HG03039 (cell line): ENCODE results near the gene ITPKB.
"Not testable (repeated sequence)": the region's sequence is repeated elsewhere in the genome, so short reads cannot be mapped to it uniquely, and the experiment has no call there.

Experiments used
- ATAC-seq: cut with Tn5 transposase; IDR thresholded peaks from one replicate; pipeline ENCODE4 v1.9.1; 2021; ENCODE audit warnings: mild to moderate bottlenecking, moderate library complexity; ENCODE audit not compliant: unreplicated experiment

ITPKB gene

DNA sequence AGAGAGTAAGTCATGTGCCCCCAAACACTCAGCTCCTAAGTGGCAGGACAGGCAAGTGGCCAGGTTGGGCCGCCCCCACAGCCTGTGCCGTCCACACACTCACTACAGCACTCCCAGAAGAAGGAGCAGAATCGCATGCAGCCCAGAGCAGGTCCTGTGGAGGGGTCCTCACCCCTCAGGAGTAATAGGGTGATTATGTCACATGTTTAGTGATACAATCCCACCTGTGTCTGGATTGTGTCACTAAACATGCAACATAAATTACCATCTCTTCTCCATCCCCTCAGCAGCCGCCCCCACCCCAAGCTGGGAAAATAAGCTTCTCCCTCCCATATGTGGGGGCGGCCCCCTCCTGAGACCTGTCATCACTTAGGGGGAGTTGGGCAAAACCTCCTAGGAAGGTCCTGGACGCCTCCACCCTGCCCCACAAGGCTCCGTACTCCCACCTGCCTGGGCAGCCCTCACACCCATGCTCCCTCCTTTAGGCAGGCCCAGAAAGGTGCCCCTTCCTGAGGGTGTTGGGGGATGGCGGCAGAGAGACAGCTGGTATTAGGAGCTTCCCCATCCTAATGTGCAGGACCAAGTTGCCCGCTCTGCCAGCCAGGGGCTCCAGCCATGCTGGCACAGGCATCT lies 133.6 kb downstream of the ITPKB start:
- ATAC-seq = no peak

GRCh38 chr1:226604560-226605317 lies 134.3 kb downstream of the ITPKB start:
- ATAC-seq = no peak

- no peak for ATAC-seq
Observed at GRCh38 chr1:226603858-226604559, 135.1 kb downstream of the ITPKB start.

GRCh38 chr1:226603022-226603857 lies 135.8 kb downstream of the ITPKB start:
- ATAC-seq = no peak

DNA sequence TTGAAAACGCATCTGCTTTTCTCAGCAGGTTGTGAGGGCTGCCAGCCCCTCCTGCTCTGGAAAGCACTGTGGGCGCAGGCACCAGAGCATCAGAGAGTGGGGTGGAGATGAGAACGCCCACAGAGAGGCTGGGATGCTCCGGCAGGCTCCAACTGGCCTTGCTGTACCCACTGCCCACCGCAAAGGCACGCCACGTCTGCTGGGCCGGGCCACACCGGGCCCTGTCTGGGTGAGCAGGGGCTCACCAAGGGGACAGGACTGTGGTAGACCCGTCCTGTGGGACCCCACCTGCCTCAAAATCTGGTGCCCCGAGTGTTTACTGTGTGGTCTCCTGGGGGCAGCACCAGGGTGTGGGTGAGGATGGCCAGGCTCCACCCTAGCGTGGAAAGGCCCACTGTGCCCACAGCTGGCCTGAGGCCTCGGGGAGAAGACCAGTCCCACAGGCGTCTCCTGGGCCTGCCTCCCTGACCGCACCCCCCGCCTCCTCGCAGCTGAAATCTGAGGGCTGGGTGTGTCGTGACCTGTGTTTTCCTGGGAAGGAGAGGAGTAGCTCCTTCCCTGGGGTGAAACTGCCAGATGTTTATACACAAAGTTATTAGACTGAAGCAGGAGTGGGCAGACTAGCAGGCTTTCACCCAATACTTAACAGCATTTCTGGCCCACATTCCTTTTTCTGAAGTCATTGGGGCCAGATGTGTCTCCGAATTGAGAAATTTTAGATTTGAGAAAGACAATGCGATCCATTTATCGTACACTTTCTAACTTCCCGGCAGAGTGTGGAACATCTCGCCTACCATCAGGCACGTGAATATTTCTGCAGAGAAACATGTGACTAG lies 136.7 kb downstream of the ITPKB start:
- no peak for ATAC-seq

- no peak for ATAC-seq
Observed at GRCh38 chr1:226601456-226601855, 137.6 kb downstream of the ITPKB start.

- ATAC-seq = no peak
Observed at GRCh38 chr1:226600254-226600653, 138.8 kb downstream of the ITPKB start.

DNA sequence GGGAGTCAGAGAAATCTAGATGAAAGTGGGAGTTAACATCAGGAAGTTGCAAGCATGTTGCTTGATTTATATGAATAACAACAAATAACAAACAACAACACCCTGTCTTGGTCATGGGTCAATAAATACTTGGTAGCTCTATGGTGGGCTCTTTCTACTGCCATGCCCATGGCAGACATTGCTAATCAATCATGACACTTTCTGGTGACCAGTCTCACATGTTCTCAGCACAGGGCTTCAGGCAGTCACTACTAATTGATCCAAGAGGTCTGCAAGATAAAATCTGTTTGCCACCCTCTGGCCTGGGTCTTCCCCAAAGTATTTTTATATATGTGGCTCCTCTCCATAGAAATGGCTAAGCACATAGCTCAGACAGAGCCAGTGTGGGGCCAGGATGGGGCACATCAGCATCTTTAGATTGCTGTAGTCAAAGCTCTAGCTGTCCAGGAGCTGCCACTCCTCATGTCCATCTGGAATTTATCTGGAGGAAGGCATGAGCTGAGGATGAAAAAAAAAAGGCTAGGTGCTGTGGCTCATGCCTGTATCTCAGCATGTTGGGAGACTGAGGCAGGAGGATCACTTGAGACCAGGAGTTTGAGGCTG lies 139.3 kb downstream of the ITPKB start:
- no peak for ATAC-seq

- not testable (repeated sequence) for ATAC-seq
Observed at GRCh38 chr1:226598955-226599354, 140.1 kb downstream of the ITPKB start.

GRCh38 chr1:226598455-226598849 lies 140.6 kb downstream of the ITPKB start:
- no peak for ATAC-seq

GRCh38 chr1:226597616-226598454 lies 141.2 kb downstream of the ITPKB start:
- ATAC-seq = no peak

DNA sequence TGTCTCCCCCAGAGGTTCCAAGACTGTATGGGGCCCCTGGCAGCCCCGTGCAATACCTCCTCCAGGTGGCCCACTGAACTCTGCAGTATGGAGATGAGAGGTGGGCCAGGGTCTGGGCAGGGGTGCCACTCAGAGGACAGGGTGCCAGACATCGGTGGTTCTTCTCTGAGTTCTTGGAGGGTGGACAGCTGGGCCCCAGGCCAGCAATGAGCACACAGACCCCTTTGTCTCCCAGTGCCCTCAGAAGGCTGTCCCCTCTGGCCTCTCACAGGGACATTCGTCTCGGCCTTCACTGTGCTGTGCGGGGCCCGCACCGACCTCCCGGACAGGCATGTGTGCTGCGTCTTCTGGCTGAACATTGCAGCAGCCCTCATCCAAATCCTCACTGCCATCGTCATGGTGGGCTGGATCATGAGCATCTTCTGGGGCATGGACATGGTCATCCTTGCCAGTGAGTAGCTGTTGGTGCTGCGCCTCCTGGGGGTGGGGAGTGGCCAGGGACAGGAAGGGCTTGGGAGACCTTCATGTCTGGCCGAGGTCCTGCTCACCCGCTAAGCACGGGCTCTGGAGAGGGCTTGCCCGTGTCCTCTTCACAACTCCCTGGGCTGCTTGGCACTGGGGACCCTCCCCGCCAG lies 142.4 kb downstream of the ITPKB start:
- no peak for ATAC-seq

- no peak for ATAC-seq
Observed at GRCh38 chr1:226593541-226593940, 145.5 kb downstream of the ITPKB start.

DNA sequence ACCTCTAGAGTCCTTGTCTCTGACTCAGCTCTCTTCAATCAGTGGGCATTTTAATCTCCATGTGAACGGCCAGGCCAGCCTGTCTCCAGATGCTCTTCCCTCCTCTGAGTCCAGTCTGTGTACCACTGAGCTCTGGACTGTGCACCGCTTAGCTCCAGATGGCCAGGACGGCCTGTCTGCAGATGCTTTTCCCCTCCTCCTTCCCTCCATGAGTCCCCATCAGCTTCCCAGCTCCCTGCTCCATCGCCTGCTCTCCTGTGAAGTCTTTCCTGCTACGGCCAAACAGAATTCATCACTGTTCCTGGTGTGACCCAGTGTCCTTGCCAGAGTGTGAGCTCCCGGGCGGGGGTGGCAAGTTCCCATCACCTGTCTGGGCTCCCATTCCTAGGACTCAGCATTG lies 148.5 kb downstream of the ITPKB start:
- ATAC-seq = no peak

DNA sequence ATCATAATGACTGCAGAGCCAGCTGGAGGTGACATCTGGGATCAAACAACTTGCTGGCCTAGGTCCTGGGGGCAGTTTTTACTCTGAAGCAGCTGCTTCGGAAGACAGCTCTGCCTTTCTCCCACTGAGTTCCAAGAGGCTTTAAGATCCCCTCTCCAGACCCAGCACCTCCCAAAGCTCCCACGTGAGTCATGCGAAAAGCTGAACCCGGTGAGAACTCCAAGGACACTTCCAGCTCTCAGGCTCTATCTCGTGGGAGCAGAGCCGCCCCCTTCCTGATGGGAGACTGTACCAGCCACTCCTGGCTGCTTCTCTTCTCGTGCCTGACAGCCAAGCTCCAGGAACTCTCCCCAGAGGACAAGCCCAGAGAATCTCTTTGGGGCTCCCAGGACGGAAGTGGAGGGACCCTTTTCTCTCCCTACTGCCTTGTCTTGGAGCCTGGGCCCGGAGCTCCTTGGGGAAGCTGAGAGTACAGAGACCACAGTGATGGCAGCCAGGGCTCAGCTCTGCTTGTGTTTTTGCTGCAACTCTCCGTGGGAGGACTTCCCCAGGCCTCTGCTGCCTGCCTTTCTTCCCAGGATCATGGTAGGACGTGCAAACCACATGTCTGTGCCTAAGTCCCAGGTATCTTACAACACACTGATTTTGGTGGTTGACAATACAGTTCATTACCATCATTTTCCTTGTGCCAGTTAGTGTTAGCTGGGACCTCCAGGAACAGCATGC lies 149.9 kb downstream of the ITPKB start:
- ATAC-seq = no peak

DNA sequence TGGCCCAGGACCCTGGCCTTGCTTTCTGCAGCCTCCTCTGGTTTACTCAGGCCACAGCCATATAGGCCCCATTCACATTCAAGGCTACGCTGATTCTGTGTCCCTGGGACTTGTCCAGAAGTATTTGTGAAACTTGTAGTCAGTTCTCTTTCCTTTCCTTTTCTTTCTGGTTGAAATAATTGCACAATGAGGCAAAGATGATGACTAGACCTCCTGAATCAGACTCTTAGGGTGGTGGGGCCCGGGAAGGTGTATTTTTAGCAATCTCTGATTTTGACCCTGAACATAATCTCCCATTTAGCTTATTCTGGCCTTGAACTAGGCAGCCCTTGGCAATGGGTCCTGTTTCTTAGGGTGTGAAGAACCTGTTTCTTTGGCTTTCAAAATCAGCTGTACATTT lies 150.6 kb downstream of the ITPKB start:
- ATAC-seq = no peak

GRCh38 chr1:226586650-226587422 lies 152.2 kb downstream of the ITPKB start:
- no peak for ATAC-seq
